ENCODE results near the gene CCDC68. TPM values are rescaled to one million over a fixed set of nuclear protein-coding genes. Genes with fewer than 3 reads are reported as not detected.

CCDC68 gene, protein sequence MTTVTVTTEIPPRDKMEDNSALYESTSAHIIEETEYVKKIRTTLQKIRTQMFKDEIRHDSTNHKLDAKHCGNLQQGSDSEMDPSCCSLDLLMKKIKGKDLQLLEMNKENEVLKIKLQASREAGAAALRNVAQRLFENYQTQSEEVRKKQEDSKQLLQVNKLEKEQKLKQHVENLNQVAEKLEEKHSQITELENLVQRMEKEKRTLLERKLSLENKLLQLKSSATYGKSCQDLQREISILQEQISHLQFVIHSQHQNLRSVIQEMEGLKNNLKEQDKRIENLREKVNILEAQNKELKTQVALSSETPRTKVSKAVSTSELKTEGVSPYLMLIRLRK
- total RNA-seq = 4.4 TPM

GRCh38 chr18:54958704-54959625, at the start of gene CCDC68:
Gene CCDC68 (minus strand): TSS chr18:54959461. CDS start chr18:54942791, 16,670 bp downstream.

Other genes with a start within 250 kb of the CCDC68 start
- gene RAB27B, start 131.0 kb downstream of the CCDC68 start, total RNA-seq = 118 TPM